Spleen (tissue), 7 donors: ENCODE results near the gene PACRG.

Experiments used
- CTCF ChIP-seq, 11 experiments: fragments of 200-600 bp in 7 of 11; fragments of 450-650 bp in 4 of 11; sonication (generic) in 4 of 11; IDR thresholded peaks in 8 of 11; conservative IDR thresholded peaks in 3 of 11; 1 replicate in 7 of 11; 2 replicates in 4 of 11; pipeline versions ENCODE4 v1.4.0 to v1.8.0; 2016 to 2021; ENCODE audit warnings: antibody characterized with exemption in 11 of 11, inconsistent platforms in 4 of 11, mild to moderate bottlenecking in 1 of 11
- POLR2A ChIP-seq, 3 donors: fragments of 450-650 bp; IDR thresholded peaks; one replicate each; pipeline ENCODE4 v1.5.1; 2017; ENCODE audit warnings: antibody characterized with exemption in 3 of 3, mild to moderate bottlenecking in 1 of 3
- donor health status: DM: no; HTN: no; CAD: no; lungs with moderate emphysema.
- donor health status: DM: no; HTN: no; CAD: no.
- donor health status: DM: no; HTN: no; CAD: no.

- TF ChIP-seq CTCF (IDR thresholded peaks at IDR 0.05 in 8 of 11, conservative IDR thresholded peaks at IDR 0.05 in 3 of 11): no peak
- no peak for TF ChIP-seq POLR2A (IDR thresholded peaks at IDR 0.05)
Observed at GRCh38 chr6:163214259-163214658, 486.5 kb downstream of the PACRG start.
